HFF-Myc (cell line): Measurements from ENCODE around the gene OR4C16.

ENCODE experiments used
- DNase-seq: peaks from one replicate; pipeline ENCODE4 v3.0.0-alpha.2; 2011; ENCODE audit warnings: low read depth; ENCODE audit errors: extremely low read depth
- H3K4me3 ChIP-seq: replicated peaks from 2 replicates; pipeline ENCODE4 v1.5.1; 2011; ENCODE audit warnings: low read depth, mild to moderate bottlenecking, control low read depth, low read length
- CTCF ChIP-seq: IDR thresholded peaks from 2 replicates; pipeline ENCODE4 v1.5.1; 2012; ENCODE audit warnings: mild to moderate bottlenecking, low read depth, low read length, control low read depth; ENCODE audit errors: missing control alignments

The OR4C16 gene

GRCh38 chr11:55571828-55572227 is at the start of gene OR4C16:
Gene OR4C16, plus strand, starts transcription at chr11:55572128. Its CDS starts 0 bp downstream, at chr11:55572128.
- no peak for TF ChIP-seq CTCF
- H3K4me3 ChIP-seq, result no peak within 1 kb of the TSS

GRCh38 chr11:55554169-55554568 is 17.8 kb upstream of the OR4C16 start, which contains the start of gene OR4C15:
Gene OR4C15, plus strand, starts transcription at chr11:55554469. Its CDS starts 0 bp downstream, at chr11:55554469.
- no peak for DNase-seq
- H3K4me3 ChIP-seq, result no peak within 1 kb of the TSS
- TF ChIP-seq CTCF, result no peak

More at GRCh38 chr11:55571828-55572227, at the start of gene OR4C16:
- no peak for DNase-seq

- no peak overlapping the region for H3K4me3 ChIP-seq
- TF ChIP-seq CTCF, result no peak
- DNase-seq, result no peak
These were observed 620 bp downstream of the OR4C16 start for GRCh38 chr11:55572548-55572947.

- DNase-seq, result no peak
- H3K4me3 ChIP-seq, result no peak within 1 kb of the TSS
- no peak for TF ChIP-seq CTCF
These were observed 35.6 kb downstream of the OR4C16 start, which contains the start of gene OR4C11 for GRCh38 chr11:55607545-55607944. Gene OR4C11, minus strand, starts transcription at chr11:55607645. Its CDS starts 3,272 bp downstream, at chr11:55604373.
